Fibroblast of lung (primary cell): ENCODE measurements around the gene GRB10. TPM values are rescaled to one million over a fixed set of nuclear protein-coding genes. Genes with fewer than 3 reads are reported as not detected.

Source experiments
- DNase-seq, 2 donors: peaks; one replicate each; pipeline versions ENCODE4 v3.0.0 to v3.0.0-alpha.2; 2010; ENCODE audit warnings: low read depth in 2 of 2
- H2AFZ ChIP-seq: 2 replicates; pipeline ENCODE4 v1.5.1; 2012; ENCODE audit warnings: low read length, control low read depth, inconsistent platforms
- H3K27ac ChIP-seq: 2 replicates; pipeline ENCODE4 v1.5.1; 2011; ENCODE audit warnings: low read length, control low read depth; ENCODE audit not compliant: insufficient read depth
- H3K27me3 ChIP-seq: 2 replicates; pipeline ENCODE4 v1.5.1; 2011; ENCODE audit warnings: mild to moderate bottlenecking, low read length; ENCODE audit not compliant: control insufficient read depth, insufficient read depth
- H3K36me3 ChIP-seq: 2 replicates; pipeline ENCODE4 v1.5.1; 2011; ENCODE audit warnings: low read length; ENCODE audit not compliant: control insufficient read depth, insufficient read depth
- H3K4me1 ChIP-seq: 2 replicates; pipeline ENCODE4 v1.5.1; 2011; ENCODE audit warnings: low read length; ENCODE audit not compliant: control insufficient read depth, insufficient read depth; ENCODE audit errors: extremely low read depth
- H3K4me2 ChIP-seq: 2 replicates; pipeline ENCODE4 v1.5.1; 2011; ENCODE audit warnings: low read length, control low read depth; ENCODE audit not compliant: insufficient read depth; ENCODE audit errors: extremely low read depth
- H3K4me3 ChIP-seq, 4 experiments: fragments of 200-600 bp in 1 of 4; sonication (generic) in 1 of 4; replicated peaks in 1 of 4; 2 replicates each; pipeline ENCODE4 v1.5.1; 2011 to 2016; ENCODE audit warnings: low read length in 4 of 4, low read depth in 3 of 4, mild to moderate bottlenecking in 3 of 4, control low read depth in 2 of 4, inconsistent platforms in 1 of 4, mixed read lengths in 1 of 4; ENCODE audit not compliant: insufficient read depth in 1 of 4; ENCODE audit errors: control extremely low read depth in 1 of 4
- H3K79me2 ChIP-seq: 2 replicates; pipeline ENCODE4 v1.5.1; 2012; ENCODE audit warnings: mild to moderate bottlenecking, low read length, inconsistent platforms; ENCODE audit not compliant: control insufficient read depth, insufficient read depth
- H3K9ac ChIP-seq: 2 replicates; pipeline ENCODE4 v1.5.1; 2011; ENCODE audit warnings: mild to moderate bottlenecking, low read length, control low read depth; ENCODE audit not compliant: insufficient read depth
- H3K9me3 ChIP-seq: 2 replicates; pipeline ENCODE4 v1.5.1; 2012; ENCODE audit warnings: low read depth, low read length; ENCODE audit not compliant: control insufficient read depth, insufficient read depth
- H4K20me1 ChIP-seq: 2 replicates; pipeline ENCODE4 v1.5.1; 2011; ENCODE audit warnings: low read length; ENCODE audit not compliant: control insufficient read depth, insufficient read depth; ENCODE audit errors: extremely low read depth
- CTCF ChIP-seq, 2 donors: IDR thresholded peaks in 1 of 2; conservative IDR thresholded peaks in 1 of 2; 1 replicate in 1 of 2; 2 replicates in 1 of 2; pipeline ENCODE4 v1.5.1; 2011 to 2012; ENCODE audit warnings: low read length in 2 of 2, control low read depth in 1 of 2, inconsistent platforms in 1 of 2, low read depth in 1 of 2, mild to moderate bottlenecking in 1 of 2
- EZH2 ChIP-seq: IDR thresholded peaks from 2 replicates; pipeline ENCODE4 v1.5.1; 2012; ENCODE audit warnings: low read length, control low read depth, mild to moderate bottlenecking; ENCODE audit errors: missing control alignments
- polyA plus RNA-seq, 2 donors: library from polyadenylated mRNA; depleted of rRNA in 1 of 2; stranded (reverse) in 1 of 2; unstranded in 1 of 2; fragments of >200 nt; gene quantifications; 2 replicates each; pipeline ENCODE4 v1.2.1, GENCODE V29; 2011 to 2012; ENCODE audit warnings: missing spikeins in 1 of 2
- total RNA-seq: library from RNA; depleted of rRNA; stranded (reverse); fragments of >200 nt; gene quantifications from 2 replicates; pipeline ENCODE4 v1.2.1, GENCODE V29; 2014

The GRB10 gene
- total and polyA plus RNA-seq, 2 donors (not counting 1 experiment from before 2014, with no cell fraction given) = 11.1 to 64.1 TPM

- Histone ChIP-seq H3K4me3 (no peak overlapping the region), H4K20me1 (no peaks in the 10 kb centered on the region), H3K79me2 (no peaks in the 10 kb centered on the region), H2AFZ (no peak overlapping the region), H3K27ac (no peak overlapping the region), H3K36me3 (no peaks in the 10 kb centered on the region), H3K4me2 (no peak overlapping the region), H3K27me3 (peaks cover 5% of the 10 kb centered on the region), H3K9ac (no peak overlapping the region), H3K4me1 (no peaks in the 10 kb centered on the region), H3K9me3 (no peaks in the 10 kb centered on the region)
- TF ChIP-seq EZH2 (no peak), CTCF (conservative IDR thresholded peaks at IDR 0.05 in 1 of 2, IDR thresholded peaks at IDR 0.05 in 1 of 2; ENCODE audit: low read depth in 1 of 2, low read length in 2 of 2) (peak in 1 of 2 donors; percentile 10)
- DNase-seq = no peak
These were observed 19.2 kb upstream of the GRB10 start for GRCh38 chr7:50801907-50802306.

- peaks cover 8% of the 10 kb centered on the region for H3K27me3 ChIP-seq
- H3K36me3 ChIP-seq = no peaks in the 10 kb centered on the region
- no peaks in the 10 kb centered on the region for H3K4me1 ChIP-seq
- no peak overlapping the region for H2AFZ ChIP-seq
- no peaks in the 10 kb centered on the region for H4K20me1 ChIP-seq
- H3K9ac ChIP-seq = no peak overlapping the region
- H3K9me3 ChIP-seq = no peaks in the 10 kb centered on the region
- H3K27ac ChIP-seq = no peak overlapping the region
- no peaks in the 10 kb centered on the region for H3K79me2 ChIP-seq
- no peak overlapping the region for H3K4me3 ChIP-seq
- DNase-seq = no peak
- TF ChIP-seq EZH2 (no peak), CTCF (conservative IDR thresholded peaks at IDR 0.05 in 1 of 2, IDR thresholded peaks at IDR 0.05 in 1 of 2; ENCODE audit: low read depth in 1 of 2, low read length in 2 of 2) (no peak)
- H3K4me2 ChIP-seq = no peak overlapping the region
These were observed 17.2 kb upstream of the GRB10 start for GRCh38 chr7:50799873-50800272.

GRCh38 chr7:50798126-50798525 lies 15.4 kb upstream of the GRB10 start:
- Histone ChIP-seq H3K4me1 (no peaks in the 10 kb centered on the region), H3K79me2 (no peaks in the 10 kb centered on the region), H3K27ac (no peak overlapping the region), H3K4me2 (no peak overlapping the region), H3K9ac (no peak overlapping the region), H3K27me3 (peaks cover 10% of the 10 kb centered on the region), H3K36me3 (no peaks in the 10 kb centered on the region), H2AFZ (no peak overlapping the region), H4K20me1 (no peaks in the 10 kb centered on the region), H3K9me3 (no peaks in the 10 kb centered on the region), H3K4me3 (no peak overlapping the region)
- DNase-seq = peak in 1 of 2 donors; percentile 29
- TF ChIP-seq CTCF (conservative IDR thresholded peaks at IDR 0.05 in 1 of 2, IDR thresholded peaks at IDR 0.05 in 1 of 2; ENCODE audit: low read depth in 1 of 2, low read length in 2 of 2) (no peak), EZH2 (no peak)
